HG03103 (cell line): ENCODE data around the gene CCDC146.
"Not testable (repeated sequence)": the region's sequence is repeated elsewhere in the genome, so short reads cannot be mapped to it uniquely, and the experiment has no call there.

ENCODE experiments used
- ATAC-seq: cut with Tn5 transposase; IDR thresholded peaks from one replicate; pipeline ENCODE4 v1.9.1; 2021; ENCODE audit warnings: low read depth; ENCODE audit not compliant: unreplicated experiment

The CCDC146 gene

DNA sequence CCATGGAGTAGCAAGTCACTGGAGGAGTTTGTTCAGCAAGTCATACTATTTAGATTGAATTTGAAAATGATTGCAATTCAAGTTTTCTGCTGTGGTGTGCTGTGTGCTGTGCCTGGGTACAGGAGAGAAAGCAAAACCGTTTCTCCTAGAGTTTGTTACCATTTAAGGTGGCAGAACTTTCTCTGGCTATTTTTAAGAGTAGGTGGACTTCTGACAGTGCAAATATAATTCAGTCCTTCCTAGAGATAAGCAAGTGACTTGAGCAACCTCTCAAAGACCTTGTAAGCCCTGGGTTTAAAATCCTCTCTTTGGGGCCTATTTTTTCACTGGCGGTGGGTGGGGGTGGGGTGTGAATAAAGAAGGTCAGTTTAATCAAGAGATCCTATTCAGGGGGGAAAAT lies 120.1 kb downstream of the CCDC146 start:
- no peak for ATAC-seq

DNA sequence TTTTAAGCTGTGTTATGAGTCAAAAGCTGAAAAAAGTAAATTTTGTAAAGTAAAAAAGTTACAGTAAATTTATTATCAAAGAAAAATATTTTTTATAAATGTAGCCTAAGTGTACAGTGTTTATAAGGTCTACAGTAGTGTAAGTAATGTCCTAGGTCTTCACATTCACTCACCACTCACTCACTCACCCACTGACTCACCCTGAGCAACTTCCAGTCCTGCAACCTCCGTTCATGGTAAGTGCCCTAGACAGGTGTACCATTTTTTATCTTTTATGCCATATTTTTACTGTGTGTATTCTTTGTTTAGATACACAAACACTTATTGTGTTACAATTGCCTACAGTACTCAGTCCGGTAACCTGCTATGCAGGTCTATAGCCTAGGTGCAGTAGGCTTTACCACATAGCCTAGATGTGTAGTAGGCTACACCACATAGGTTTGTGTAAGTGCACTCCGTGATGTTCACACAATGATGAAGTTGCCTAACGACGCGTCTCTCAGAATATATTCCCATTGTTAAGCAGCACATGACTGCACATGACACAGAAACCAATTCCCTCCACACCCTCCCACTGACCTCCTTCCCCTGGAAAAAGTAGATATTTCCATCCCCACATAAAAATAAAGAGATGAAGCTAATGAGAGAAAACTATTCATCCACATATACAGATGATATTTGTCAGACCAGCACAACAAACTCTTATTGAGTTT lies 122.0 kb downstream of the CCDC146 start:
- no peak for ATAC-seq

DNA sequence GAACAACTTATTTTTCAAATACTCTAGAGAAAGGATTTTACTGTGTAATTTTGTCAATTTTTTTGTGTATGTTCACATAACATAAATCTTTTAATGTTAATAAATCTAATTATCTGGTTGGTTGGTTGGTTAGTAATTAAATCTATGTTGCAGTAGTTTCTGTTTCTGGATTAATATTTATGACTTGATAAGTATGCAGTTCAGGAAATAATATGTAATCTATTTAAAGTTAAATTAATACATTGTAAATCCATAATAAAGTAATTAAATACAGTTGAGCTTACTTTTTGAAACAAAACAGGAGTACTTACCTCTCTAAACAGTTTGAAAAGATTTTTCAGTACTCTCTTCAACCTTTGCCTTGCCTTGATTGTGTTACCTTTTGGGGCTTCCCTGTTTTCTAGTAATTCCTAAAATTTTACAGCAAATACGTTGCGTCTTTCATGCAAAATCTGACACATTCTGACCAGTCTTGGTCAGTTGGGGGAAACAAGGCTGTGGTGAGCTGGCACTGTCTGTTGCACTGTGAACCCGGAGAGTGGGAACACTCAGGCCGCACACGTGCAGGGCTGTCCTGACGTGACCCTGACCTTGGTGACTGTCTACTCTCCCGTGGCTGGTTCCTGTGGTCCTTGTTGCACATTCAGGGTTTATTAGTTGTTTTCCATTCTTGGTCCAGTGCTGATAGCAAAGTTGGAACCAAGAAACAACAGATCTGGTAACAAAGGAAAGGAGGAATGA lies 122.8 kb downstream of the CCDC146 start:
- no peak for ATAC-seq

DNA sequence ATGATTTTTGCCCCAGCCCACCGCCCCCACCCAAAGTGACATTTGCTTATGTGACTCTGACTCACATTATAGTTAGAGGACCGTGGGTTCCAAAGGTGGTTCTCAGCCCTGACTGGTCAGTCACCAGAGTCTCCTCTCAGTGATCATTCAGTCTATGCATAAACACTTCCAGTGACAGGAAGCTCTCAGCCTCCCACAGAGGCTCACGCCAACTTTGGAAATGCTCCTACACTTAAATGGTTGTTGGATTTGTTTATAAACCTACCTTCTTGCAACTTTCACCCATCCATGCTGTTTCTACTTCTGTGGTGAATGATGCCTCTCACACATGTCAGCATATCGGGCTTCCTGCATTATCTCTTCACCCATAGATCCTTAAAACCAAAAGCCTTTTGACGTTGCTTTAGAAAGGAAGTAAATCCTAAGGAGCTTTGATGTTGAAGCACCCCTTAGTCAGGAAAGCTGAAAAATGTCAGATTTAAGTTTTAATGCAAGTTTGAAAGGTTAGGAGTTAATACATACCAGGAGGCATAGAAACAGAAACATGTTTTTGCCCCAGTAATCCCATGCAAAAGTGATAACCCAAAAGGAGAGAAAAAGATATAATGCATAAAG lies 123.7 kb downstream of the CCDC146 start:
- ATAC-seq = no peak

DNA sequence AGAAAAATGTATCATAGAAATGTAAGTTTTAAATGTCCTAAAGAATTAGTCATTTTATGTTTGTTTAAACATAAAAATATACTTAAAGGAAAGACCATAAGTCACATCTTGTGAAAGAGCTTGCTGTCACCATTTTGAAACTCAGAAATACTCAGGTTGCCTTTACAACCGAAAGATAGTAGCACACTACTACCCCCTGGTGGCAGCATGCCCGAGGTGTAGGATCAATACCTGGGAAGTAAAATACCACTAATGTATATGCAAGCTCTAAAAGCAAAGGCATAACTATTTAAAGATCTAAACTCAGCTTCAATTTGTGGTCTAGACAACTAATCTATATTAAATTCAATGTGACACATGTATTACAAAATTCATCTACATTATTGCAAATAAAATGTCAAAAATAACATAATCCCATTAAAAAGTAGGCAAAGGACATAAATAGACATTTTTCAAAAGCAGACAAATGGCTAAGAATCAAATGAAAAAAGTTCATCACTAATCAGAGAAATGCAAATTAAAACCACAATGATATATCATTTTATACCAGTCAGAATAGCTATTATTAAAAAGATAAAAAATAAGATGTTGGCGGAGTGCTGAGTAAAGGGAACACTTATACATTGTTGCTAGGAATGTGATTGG lies 124.9 kb downstream of the CCDC146 start:
- peak; percentile 86 for ATAC-seq

DNA sequence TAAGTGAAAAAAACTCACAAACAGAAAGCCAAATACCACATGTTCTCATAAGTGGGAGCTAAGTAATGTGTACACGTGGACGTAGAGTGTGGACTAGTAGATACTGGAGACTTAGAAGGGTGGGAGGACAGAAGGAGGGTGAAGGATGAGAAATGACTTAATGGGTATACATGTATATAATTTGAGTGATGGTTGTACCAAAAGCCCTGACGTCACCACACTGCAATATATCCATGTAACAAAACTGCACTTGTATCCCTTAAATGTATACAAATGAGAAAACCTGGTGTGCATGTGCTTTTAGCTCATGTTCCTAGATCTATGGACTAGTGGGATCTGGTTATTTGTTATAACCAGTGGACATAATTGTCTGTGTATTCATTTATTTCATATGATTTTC lies 125.7 kb downstream of the CCDC146 start:
- ATAC-seq = no peak

GRCh38 chr7:77252506-77252905 lies 130.1 kb downstream of the CCDC146 start:
- ATAC-seq = no peak

DNA sequence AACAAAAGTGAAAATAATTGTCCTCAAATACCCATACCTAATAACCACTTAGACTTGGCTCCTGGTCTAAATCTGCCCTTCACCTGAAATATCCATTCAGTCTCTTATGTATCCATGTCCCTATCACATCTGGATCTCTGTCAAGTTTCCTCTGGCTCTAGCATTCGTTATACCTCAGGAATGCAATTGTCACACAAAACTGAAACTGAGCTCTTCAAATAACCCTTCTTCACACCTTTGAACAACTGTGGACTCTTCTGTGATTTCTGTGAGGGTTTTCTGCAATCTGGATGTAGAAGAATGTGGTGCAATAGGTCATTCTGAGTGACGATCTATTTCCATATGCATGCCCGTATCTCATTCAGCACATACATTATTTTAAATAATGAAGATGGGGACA lies 130.7 kb downstream of the CCDC146 start:
- no peak for ATAC-seq

- no peak for ATAC-seq
These were observed 132.0 kb downstream of the CCDC146 start for GRCh38 chr7:77254429-77254828.

DNA sequence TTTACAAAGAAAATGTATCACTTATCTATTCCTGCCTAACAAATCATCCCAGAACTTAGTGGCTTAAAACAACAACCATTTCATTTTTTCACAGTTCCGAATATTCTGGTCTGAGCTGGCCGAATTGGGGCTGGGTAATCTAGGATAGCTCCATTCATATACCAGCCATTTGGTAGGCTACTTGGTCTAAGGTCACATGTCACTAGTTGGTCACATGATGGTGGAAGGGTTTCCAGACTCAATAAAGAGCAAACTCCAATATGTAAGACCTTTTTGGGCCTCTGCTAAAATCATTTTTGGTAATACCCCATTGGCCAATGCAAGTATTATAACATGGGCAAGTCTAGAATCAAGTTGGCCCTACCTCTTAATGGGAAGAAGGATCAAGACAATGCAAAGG lies 132.5 kb downstream of the CCDC146 start:
- ATAC-seq = no peak

GRCh38 chr7:77258014-77258413 lies 135.6 kb downstream of the CCDC146 start:
- no peak for ATAC-seq

DNA sequence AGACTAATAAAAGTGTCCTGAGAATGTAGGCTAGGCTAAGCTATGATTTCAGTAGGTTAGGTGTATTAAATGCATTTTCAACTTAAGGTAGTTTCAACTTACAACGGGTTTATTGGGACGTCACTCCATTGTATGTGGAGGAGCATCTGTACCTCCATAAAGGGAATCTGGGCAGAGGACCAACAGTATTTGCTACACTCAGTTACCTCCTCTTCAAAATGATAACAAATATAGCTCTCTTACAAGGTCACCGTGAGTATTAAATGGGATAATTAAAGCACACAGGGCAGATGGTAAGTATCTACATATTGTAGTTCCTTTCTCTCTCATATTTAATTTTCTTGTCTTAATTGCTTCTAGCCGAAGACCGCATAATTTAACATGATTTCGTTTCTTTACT lies 136.2 kb downstream of the CCDC146 start:
- ATAC-seq = no peak

DNA sequence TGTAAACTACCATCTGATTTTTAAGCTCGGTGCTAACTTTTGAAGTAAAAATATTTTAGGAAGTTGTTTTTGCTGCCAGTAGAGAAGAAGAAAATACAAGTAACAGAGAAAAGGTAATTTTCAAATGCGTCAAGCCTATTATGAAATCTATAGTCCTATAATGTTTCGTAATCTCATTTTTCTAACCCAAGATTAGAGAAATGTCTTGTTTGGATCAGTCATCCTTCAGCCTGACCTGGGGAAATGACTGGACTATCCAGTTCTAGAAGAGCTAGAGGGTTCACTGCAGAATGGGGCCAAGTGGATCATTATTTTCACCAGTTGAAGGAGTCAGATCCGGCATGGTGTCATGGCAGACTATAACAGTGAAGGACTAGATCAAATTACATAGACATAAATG lies 139.9 kb downstream of the CCDC146 start:
- ATAC-seq = no peak

- no peak for ATAC-seq
These were observed 143.3 kb downstream of the CCDC146 start for GRCh38 chr7:77265666-77266065.

- ATAC-seq = peak; percentile 86
These were observed 143.9 kb downstream of the CCDC146 start for GRCh38 chr7:77266291-77266794.

DNA sequence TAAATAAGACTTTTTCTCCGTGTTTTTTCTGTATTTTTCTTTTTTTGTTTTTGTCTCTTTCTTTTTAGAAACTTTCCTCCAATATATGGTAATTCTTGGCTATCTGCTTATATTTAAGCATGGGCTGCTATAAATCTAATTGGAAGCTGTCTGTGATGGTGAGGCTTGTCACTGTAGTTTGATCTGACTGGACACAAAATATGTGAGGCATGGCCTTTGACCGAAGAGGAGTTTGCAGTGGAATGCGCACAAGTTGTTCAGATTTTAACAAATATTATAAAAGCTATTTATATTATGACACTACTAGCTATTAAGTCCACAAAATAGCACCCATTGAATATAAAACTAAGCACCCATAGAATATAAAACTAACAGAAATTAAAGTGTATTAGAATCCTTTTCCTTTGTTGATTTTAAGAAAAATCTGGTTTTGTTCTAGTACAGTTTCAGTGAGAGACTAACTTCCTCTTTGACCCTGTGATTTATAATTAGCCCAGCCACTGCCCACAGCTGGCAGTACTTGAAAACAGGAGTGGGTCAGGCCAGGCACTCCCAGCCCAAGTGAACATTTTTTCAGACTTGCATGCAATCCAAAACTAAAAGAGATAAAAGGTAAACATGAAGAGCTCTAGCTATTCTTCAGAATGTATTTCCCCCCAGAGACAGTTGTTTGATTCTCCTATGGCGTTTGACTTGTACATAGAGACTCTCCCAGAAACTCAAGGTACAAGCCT lies 147.1 kb downstream of the CCDC146 start:
- peak; percentile 60 for ATAC-seq

DNA sequence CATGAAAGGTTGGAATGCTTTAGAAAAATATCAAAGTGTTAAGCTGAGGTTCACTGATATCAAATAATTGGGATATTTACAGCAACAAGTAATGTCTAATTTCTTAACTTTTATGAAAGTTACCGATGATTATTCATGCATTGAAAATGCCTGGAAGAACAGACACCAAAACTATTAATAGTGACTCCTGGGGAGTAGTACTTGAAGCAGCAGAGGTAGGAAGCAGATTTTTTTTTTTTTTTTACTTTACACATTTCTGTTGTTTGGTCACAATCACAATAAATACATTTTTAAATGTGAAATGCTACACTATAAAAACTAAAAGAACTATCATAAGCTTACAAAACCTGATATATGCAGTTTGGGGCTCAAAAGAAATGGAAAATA lies 147.7 kb downstream of the CCDC146 start:
- no peak for ATAC-seq

GRCh38 chr7:77271766-77272165 lies 149.4 kb downstream of the CCDC146 start:
- no peak for ATAC-seq

GRCh38 chr7:77275663-77276062 lies 153.2 kb downstream of the CCDC146 start:
- not testable (repeated sequence) for ATAC-seq

- no peak for ATAC-seq
These were observed 153.7 kb downstream of the CCDC146 start for GRCh38 chr7:77276120-77276519.
